ENCODE data around the gene TIFAB.

TIFAB gene

DNA sequence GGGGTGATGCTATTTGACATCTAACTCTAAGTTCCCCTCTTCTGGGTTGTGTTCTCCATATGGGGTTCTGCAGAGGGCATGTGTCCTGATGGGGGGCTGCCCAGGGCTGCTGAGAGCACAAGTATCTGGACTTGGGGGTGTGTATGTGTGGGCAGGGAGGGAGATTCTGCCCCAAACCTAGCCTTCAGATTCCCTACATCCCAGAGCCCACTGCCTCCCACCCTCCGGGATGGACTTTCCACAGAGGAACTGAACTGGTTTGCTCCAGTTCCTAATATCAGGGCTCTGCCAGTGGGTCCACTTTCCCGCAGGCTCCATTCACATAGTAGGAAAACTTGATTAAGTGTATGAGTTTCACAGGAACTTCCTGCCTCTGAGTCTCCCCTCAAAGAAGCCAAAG is 16.4 kb upstream of the TIFAB start:
- Mint-ChIP-seq H3K4me3 (no peak overlapping the region), H3K27me3 (peaks cover 65% of the 10 kb centered on the region), H3K27ac (no peak overlapping the region), H3K9me3 (no peaks in the 10 kb centered on the region), H3K4me1 (peaks cover 8% of the 10 kb centered on the region)
- no peak for ATAC-seq
- no peak for DNase-seq

DNA sequence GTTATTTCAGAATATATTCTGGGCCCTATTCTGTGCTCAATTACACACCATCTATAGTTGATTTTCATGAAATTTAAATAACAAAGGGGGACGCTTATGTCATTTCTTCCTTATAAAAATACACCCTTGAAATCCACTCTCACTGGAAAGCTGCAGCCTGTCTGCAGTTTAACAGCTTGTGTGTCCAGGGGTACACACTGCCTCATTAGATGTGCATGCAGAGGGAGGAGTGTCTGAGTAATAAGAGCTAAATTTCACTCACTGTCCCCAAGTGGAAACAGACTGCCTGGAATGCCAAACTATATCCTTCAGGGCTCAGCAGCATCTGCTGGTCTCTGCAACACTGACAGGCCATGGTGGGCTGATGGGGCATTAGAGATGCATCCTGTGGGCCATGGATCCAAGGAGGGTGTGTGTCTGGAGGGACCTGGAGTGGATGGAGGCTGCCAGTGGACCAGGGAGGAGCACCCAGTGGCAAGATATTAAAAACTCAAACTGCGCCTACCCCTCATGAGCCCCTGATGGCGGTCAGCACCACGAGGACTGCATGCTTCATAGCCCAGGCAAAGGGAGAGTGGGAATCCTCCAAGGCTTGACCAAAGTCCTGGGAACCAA is 15.8 kb upstream of the TIFAB start:
- H3K27ac Mint-ChIP-seq: no peak overlapping the region
- ATAC-seq (no peak), DNase-seq (no peak)
- peaks cover 8% of the 10 kb centered on the region for H3K4me1 Mint-ChIP-seq
- no peak overlapping the region for H3K4me3 Mint-ChIP-seq
- peaks cover 62% of the 10 kb centered on the region for H3K27me3 Mint-ChIP-seq
- H3K9me3 Mint-ChIP-seq: no peaks in the 10 kb centered on the region

DNA sequence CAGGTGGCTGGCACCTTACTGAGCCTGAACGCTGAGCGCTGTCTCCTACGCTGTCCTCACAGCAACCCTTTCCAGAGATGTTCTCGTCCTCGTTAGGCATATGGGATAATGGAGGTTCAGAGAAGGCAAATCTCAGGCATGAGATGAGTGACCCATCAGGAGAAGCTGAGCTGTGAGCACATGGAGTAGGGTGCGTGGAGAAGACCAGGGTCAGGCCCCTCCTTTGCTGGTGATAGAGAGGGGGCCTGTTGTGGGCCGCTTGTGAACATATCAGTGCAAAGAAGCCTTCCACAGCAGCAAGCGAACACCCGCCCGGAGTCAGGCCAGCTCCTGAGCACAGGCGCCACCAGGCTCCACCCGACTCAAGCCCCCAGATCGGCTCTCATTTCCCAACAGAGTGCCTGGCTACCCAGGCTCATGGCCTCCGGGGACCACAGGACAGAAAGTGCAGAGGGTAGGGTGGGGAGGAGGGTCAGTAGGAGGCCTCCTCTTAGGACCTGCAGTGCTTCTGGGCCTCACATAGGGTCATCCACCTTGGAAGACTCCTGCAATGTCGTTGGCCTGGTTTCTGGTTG is 15.0 kb upstream of the TIFAB start:
- peaks cover 62% of the 10 kb centered on the region for H3K27me3 Mint-ChIP-seq
- H3K4me3 Mint-ChIP-seq: no peak overlapping the region
- ATAC-seq (no peak), DNase-seq (no peak)
- peaks cover 8% of the 10 kb centered on the region for H3K4me1 Mint-ChIP-seq
- H3K27ac Mint-ChIP-seq: no peak overlapping the region
- no peaks in the 10 kb centered on the region for H3K9me3 Mint-ChIP-seq

DNA sequence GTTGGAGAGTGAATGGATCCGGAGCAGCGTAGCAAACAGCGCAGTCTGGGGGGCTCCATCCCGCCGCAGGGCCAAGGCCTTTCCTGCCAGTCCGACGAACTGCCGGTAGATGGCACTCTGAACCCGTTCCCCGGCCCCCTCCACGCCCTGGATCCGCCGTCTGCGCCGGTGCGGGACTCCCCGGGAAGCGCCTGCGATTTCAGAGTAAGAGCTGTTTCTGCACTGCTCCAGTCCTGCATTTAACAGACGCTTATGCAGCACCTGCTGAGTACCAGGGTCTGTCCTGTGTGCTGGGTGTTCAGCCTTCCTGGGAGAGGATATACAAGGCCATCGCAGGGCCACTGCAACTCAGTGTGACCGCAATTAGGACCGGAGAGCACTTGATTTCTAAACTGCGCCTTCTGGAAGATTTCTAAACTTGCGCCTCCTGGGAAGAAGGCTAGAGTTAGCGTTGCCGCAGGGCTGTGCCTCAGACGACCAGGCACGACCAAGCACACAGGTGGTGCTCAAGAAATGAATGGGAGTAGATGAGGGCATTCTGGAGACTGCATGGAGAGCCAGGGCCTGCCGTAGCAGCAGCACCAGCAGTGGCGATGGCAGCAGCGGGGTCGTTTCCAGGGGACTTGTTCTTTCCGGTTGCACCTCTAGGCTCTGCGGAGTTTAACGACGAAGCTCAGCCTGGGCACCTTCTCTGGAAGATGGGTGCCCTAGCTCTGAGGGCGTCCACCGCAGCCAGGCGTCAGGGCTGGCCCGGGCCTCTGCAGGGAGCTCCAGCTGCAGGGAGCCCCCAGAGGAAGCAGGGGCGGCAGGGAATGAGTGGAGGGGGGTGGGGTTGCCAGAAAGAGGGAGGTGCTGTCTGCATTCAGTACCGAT is 14.3 kb upstream of the TIFAB start:
- peaks cover 62% of the 10 kb centered on the region for H3K27me3 Mint-ChIP-seq
- H3K9me3 Mint-ChIP-seq: no peaks in the 10 kb centered on the region
- ATAC-seq: peak; percentile 88
- H3K27ac Mint-ChIP-seq: no peak overlapping the region
- peak; percentile 75 to 77 for DNase-seq
- H3K4me3 Mint-ChIP-seq: peak overlapping the region; percentile 60 to 75
- H3K4me1 Mint-ChIP-seq: peaks cover 8% of the 10 kb centered on the region

DNA sequence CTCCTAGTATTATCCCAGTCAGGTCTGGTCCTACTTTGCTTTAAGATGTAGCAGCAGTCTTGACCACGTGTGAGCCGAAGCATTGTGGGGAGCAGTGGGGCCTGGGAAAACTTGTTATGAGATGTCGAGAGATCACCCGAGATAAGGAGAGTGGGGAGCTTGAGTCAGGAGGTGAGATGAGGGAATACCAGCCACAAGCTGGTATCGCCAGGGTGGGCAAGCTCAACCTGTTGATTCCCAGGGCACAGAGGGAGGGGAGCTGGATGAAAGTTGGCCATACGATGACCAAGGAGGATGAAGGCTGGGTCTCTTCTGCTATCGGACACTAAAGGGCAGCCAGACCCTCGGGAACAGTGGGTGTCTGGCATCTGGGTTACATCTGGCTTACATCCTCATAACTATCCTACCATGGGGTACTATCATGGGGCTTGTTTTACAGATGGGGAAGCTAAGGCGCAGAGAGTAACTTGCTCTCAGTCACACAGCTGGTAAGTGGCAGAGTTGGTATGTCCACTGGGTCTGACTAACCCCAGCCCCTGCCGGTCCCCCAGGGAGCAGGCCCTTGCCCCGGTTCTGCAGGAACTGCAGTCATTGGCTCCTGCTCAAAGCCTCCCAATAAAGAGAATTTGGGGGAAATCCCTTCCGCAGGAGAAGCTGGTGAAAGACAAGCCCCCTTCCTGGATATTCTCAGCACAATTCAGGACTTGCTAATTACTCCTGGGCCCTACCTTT is 13.4 kb upstream of the TIFAB start:
- no peak for ATAC-seq
- no peak overlapping the region for H3K4me3 Mint-ChIP-seq
- H3K27me3 Mint-ChIP-seq: peaks cover 60% of the 10 kb centered on the region
- DNase-seq: no peak
- H3K4me1 Mint-ChIP-seq: peaks cover 8% of the 10 kb centered on the region
- H3K9me3 Mint-ChIP-seq: no peaks in the 10 kb centered on the region
- no peak overlapping the region for H3K27ac Mint-ChIP-seq

DNA sequence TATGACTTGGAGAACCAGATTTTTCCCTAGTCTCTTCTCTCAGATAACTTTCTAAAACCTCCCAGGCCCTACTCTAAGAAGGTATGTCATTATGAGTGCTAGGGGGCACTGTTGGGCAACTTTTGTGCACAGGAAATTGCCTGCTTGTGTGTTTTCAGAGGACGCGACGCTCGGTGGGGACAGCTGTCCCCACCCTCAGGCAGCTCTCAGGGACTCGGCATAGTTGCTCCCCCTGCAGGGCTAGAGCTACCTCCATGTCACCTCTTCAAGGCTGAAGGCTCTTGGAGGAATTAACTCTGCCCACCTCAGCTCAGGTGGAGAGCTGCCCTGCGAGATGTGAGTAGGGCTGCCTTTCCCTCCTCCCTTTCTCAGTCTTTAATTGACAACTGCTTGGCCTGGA is 10.2 kb upstream of the TIFAB start:
- peaks cover 8% of the 10 kb centered on the region for H3K4me1 Mint-ChIP-seq
- no peak overlapping the region for H3K4me3 Mint-ChIP-seq
- H3K27ac Mint-ChIP-seq: no peak overlapping the region
- no peaks in the 10 kb centered on the region for H3K9me3 Mint-ChIP-seq
- ATAC-seq (peak; percentile 69), DNase-seq (peak; percentile 50 to 60)
- peaks cover 54% of the 10 kb centered on the region for H3K27me3 Mint-ChIP-seq

DNA sequence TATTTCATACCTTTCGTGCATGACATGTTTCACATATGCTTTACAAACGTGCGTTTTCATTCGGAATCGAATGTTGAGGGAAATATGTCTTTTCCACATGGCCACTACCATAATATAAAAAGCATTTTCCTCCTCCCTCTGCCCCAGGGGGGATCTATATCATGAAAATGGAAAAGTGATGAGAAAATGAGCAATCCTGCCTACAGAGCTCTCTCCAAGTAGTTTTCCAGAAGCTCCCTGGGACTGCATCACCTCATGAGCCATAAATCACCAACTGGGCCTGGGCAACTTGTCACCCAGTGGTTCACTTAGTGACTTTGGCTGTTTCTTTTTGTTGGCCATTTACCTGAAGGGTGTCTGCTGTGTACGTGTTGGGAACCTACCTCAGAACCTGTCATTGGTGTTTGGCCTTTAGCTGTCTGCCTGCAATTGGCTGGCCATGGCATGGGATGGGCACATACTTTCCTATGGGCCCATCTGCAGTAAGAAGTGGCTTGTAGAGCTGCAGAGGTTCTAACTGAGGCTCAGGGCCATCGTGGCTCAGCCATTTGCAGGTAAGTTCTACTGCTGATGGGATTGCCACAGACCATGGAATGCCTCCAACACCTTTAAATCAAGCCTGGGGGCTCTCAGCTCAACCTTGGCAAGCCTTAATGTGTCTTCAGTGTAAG is 9.5 kb upstream of the TIFAB start:
- Mint-ChIP-seq H3K4me3 (no peak overlapping the region), H3K27ac (no peak overlapping the region), H3K9me3 (no peaks in the 10 kb centered on the region), H3K4me1 (peaks cover 7% of the 10 kb centered on the region), H3K27me3 (peaks cover 54% of the 10 kb centered on the region)
- ATAC-seq: no peak
- DNase-seq: no peak

DNA sequence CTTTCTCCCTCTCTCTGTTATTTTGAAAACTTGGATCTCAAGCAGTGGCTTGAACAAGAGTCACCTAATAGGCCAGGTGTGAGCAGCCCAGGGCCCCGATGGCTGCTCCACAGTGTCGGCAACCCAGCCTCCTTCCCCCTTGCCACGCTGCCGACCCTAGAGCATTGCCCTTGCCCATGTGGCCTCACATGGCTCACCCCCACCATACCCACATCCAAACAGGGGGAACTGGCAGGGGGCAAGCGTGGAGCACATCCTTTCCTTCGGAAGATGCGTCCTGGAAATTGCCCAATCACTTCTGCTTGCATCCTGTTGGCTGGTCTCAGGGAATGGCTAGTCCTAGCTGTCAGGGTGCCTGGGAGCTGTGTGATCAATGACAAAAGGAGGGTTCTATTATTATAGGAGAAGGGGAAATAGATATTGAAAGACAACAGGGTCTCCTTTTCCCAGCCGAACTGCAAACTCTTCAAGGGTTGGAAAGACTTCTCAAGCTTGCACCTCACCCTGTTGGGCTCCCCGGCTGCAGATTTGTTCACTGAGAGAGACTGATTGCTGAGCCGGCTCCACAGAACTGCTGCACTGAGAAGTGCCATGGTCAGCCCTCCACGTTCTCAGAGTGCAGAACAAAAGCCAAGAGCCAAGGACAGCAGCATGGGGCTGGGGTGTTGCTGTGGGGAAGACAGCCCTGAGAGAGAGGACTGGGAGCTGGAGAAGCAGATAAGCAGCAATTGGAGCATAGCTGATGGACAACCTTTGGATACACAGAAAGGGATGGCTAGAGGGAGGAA is 8.3 kb upstream of the TIFAB start:
- Mint-ChIP-seq H3K27ac (no peak overlapping the region), H3K9me3 (no peaks in the 10 kb centered on the region), H3K27me3 (peaks cover 48% of the 10 kb centered on the region), H3K4me3 (no peak overlapping the region), H3K4me1 (no peaks in the 10 kb centered on the region)
- DNase-seq (no peak), ATAC-seq (no peak)

DNA sequence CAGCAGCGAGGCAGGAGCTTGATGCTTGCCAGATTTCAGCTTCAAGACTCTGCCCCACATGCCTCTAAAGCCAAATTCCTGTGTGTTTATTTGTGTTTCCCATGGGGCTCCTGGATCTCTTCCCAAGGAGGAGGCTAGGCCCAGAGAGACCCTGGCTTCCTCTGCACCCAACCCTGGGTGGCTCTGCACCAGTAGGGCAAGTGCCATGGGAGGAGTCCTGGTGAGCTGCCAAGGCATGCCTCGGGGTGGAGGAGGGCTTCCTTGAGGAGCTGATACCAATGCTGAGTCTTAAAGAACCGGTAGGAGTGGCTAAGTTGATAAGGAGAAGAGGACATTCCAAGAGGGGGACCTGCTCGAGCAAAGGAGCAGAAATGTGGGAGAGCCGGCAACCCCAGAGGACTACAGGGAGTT is 6.8 kb upstream of the TIFAB start:
- Mint-ChIP-seq H3K27me3 (peaks cover 39% of the 10 kb centered on the region), H3K4me3 (no peak overlapping the region), H3K9me3 (no peaks in the 10 kb centered on the region), H3K27ac (no peak overlapping the region), H3K4me1 (no peaks in the 10 kb centered on the region)
- no peak for DNase-seq
- no peak for ATAC-seq

DNA sequence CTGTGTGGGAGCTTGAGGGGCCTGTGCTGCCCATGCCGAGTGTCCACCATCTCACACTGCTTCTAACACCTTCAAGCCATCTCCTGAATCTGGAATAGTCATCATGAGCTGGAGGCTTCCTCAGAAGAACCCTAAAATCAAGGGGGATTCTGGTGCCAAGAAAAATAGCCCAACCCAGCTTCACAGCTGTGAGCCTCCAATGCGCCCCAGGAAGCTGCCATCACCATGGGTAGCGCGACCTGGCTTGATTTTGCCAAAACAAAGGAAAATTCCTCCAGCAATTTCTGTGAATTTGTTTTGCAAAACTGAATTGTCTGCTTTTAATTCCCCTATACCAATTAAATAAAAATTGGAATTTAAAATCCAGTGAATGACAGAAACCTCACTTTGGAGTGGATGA is 6.2 kb upstream of the TIFAB start:
- Mint-ChIP-seq H3K27ac (no peak overlapping the region), H3K27me3 (peaks cover 40% of the 10 kb centered on the region), H3K9me3 (no peaks in the 10 kb centered on the region), H3K4me3 (no peak overlapping the region), H3K4me1 (no peaks in the 10 kb centered on the region)
- ATAC-seq: no peak
- no peak for DNase-seq

DNA sequence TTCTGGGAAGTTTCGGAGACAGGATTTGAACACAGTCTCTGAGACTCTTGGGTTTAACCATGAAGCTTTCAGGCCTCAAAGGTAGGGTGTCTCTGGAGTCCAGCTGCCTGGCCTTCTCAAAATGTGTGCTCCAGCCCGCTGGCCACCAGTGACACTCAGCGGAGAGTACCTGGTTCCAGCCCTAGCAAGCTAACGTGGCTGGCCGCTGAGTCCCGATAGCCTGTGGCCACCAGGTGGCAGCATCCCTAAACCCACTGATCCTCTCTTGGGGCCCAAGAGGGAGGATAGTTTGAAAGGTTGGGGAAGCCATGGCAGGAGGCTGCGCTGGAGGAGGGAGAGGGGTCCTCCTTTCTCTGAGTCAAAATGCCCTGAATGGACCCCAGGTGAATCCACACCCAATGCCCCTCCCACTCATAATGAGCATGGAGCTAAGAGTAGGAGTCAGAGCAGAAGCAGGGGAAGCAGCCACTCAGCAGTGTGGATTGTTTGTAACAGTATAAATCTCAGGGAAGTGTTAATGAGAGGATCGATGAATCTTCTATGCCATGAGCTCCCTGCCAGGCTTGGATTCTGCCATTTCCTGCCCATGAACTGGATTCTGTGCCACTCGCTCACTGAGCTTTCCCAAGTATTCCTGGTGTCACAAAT is 5.4 kb upstream of the TIFAB start:
- DNase-seq: peak; percentile 43 to 57
- peak; percentile 72 for ATAC-seq
- Mint-ChIP-seq H3K27ac (no peak overlapping the region), H3K4me3 (no peak overlapping the region), H3K27me3 (peaks cover 48% of the 10 kb centered on the region), H3K9me3 (no peaks in the 10 kb centered on the region), H3K4me1 (no peaks in the 10 kb centered on the region)

DNA sequence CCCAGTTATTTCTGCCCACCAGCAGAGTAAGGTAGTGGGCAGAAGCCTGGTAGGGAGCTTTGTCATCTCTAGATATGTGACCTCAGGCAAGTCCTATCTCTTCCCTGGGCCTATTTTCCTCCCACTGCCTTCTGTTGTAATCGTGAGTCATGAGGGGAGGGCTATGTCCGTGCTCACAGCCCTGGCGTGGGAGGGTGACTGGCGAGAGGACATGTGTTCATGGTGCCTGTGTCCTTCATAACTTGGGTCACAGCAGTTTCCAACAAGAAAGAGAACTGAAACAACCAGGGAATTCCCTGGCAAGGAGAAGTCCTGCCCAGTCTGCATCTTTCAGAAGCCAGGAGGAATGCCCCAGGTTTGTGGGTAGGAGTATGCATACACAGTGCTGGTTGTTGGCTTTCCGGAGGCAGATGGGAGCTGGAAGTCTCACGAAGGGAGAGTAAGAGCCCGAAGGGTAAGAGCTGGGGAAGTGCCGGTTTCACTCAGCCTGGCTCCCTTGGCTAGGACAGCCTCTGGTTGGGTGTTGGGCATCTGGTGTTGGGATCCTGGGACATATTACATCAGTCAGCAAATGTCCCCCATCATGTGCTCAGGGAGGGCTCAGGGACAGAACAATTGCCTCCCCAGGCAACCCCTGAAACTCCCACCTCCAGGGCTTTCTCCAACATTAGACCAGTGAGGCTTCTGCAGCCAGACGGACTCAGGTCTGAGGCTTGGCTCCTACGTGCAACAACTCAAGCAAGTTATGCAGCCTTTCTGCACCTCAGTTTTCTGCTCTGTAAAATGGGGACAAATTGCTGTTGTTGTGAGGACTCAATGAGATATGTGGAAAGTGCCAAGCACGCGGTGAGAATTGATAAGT is 4.3 kb upstream of the TIFAB start:
- H3K4me1 Mint-ChIP-seq: no peaks in the 10 kb centered on the region
- peaks cover 53% of the 10 kb centered on the region for H3K27me3 Mint-ChIP-seq
- ATAC-seq (no peak), DNase-seq (no peak)
- peak overlapping the region in 1 of 2 donors; percentile 88 for H3K27ac Mint-ChIP-seq
- H3K4me3 Mint-ChIP-seq: no peak overlapping the region
- H3K9me3 Mint-ChIP-seq: no peaks in the 10 kb centered on the region

DNA sequence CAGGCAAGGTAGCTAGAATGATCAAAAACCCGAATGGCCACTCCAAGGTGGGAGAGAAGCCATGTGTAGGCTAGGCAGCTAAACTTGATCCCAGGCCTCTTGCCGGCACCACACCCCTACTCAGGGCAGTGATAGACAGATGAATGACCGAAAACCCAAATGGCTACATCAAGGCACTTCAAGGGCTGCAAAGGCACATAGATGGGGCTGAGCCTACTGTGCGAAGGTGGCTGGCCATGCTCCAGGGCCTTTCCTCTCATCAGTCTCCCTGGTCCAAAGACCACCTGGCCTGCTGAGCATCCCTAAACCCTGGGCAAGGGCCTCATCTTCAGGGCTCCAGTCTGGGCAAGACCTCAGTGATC is 3.7 kb upstream of the TIFAB start:
- DNase-seq: no peak
- H3K9me3 Mint-ChIP-seq: no peaks in the 10 kb centered on the region
- no peak for ATAC-seq
- H3K27ac Mint-ChIP-seq: no peak overlapping the region
- peaks cover 53% of the 10 kb centered on the region for H3K27me3 Mint-ChIP-seq
- no peak overlapping the region for H3K4me3 Mint-ChIP-seq
- H3K4me1 Mint-ChIP-seq: no peaks in the 10 kb centered on the region

DNA sequence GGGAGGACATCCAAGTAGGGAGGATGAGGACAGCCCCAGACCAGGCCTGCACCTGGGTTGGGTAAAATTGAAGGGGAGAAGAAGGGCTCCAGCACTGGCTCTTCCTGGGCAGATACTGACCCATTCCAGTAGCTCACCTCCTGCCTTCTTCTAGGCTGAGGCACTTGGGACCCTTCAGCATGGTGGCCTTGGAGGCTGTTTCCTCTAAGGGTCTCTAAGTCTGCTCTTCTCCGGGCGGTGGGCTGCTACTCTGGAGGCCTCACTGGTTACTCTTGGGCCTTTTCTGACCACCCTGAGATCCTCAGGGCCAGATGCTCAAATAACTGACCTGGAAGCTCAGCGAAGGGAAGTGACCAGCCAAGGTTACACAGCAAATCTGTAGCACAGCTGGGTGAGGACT is 2.8 kb upstream of the TIFAB start:
- no peak for ATAC-seq
- Mint-ChIP-seq H3K4me1 (no peaks in the 10 kb centered on the region), H3K4me3 (no peak overlapping the region), H3K27me3 (peaks cover 45% of the 10 kb centered on the region), H3K9me3 (no peaks in the 10 kb centered on the region), H3K27ac (no peak overlapping the region)
- no peak for DNase-seq
